ENCODE results near the gene YARS1. TPM values are rescaled to one million over a fixed set of nuclear protein-coding genes. Genes with fewer than 3 reads are reported as not detected.

Gene YARS1
- total and polyA plus RNA-seq, 2 of the 13 experiments (the other 11 are each of a cell fraction or from before 2014, with no cell fraction given), result 50.1 to 113 TPM

DNA sequence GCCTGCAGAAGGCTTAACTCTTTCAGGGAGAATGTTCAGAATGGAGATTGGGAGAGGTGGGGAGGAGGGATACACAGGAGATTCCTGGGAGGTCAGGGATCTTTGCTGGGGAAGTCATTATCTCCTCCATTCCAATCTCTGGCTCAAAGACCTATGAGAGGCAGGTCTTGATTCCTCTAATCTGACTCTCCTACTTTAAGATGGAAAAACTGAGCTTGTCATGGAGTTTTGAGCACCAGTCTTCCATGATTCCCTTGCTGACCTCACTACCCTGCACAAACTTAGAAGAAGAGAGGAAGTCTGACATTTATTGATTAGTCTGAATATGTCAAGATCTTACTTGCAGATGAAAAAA is 73.1 kb downstream of the YARS1 start:
- Histone ChIP-seq H3K27ac (ENCODE audit: extremely low read length, insufficient read depth, low read length) (peak overlapping the region; percentile 87), H3K9ac (ENCODE audit: insufficient read depth, low read depth, low read length) (0 out of 2 replicates have a peak overlapping the region, but pooled peaks have one; percentile 87), H4K20me1 (ENCODE audit: insufficient read depth, low read length) (no peaks in the 10 kb centered on the region; the same call in 1 of the 2 replicates), H3K4me3 (replicated peaks in 1 of 3; ENCODE audit: insufficient read depth in 1 of 3, low read depth in 2 of 3, low read length in 3 of 3) (0 out of 6 replicates have a peak overlapping the region, but pooled peaks of 1 of the 3 experiments have one; percentile 92), H3K4me2 (ENCODE audit: low read depth, low read length) (peak overlapping the region; percentile 96; the same call in 1 of the 2 replicates), H3K27me3 (ENCODE audit: control insufficient read depth in 1 of 2, insufficient read depth in 2 of 2, low read length in 2 of 2) (no peaks in the 10 kb centered on the region; a peak in 1 of 5 replicates), H2AFZ (ENCODE audit: low read length) (no peak overlapping the region), H3K4me1 (ENCODE audit: insufficient read depth, low read length) (peaks cover 50% of the 10 kb centered on the region), H3K36me3 (replicated peaks in 1 of 2; ENCODE audit: control insufficient read depth in 1 of 2, insufficient read depth in 2 of 2, low read length in 2 of 2) (peaks cover 0 to 2% of the 10 kb centered on the region in 2 experiments; a peak in 1 of 5 replicates), H3K79me2 (ENCODE audit: insufficient read depth, low read length) (peaks cover 36% of the 10 kb centered on the region), H3K9me3 (ENCODE audit: low read length) (no peaks in the 10 kb centered on the region)
- ChIA-PET CTCF (ENCODE audit: low intra/inter-chr PET ratio, low total read pairs) (no interaction called here), POLR2A (interaction anchor here (0.9 kb wide), 1 partner anchor 15 kb away, joined by 3 read pairs; no protein-coding TSS in a partner anchor)
- intact Hi-C loops (cut with micrococcal nuclease; ENCODE audit: unreplicated experiment), result no loop called here
- no peak for ATAC-seq
- no peak for DNase-seq (ENCODE audit: low spot score)
- in situ Hi-C loops (cut with HindIII; ENCODE audit: extremely low pct_ligation_motif_present, low pct_unique_long_range_greater_than_20kb), result no loop called here
- FAIRE-seq, result no peak
- no TSS peak for BruUV-seq (replicated peaks)
- TF ChIP-seq FOXK2 (IDR thresholded peaks at IDR 0.05) (no peak), TBP (CRISPR knock-in tag; IDR thresholded peaks at IDR 0.05) (no peak), SP140L (CRISPR knock-in tag; IDR thresholded peaks at IDR 0.05; ENCODE audit: borderline replicate concordance) (no peak), ZNF383 (CRISPR knock-in tag; IDR thresholded peaks at IDR 0.05; ENCODE audit: borderline replicate concordance) (no peak), CBX1 (IDR thresholded peaks at IDR 0.05; ENCODE audit: low read depth) (no peak), ZNF10 (CRISPR knock-in tag; IDR thresholded peaks at IDR 0.05; ENCODE audit: borderline replicate concordance, low read depth) (no peak), RFXANK (CRISPR knock-in tag; IDR thresholded peaks at IDR 0.05) (no peak), ATAD3A (CRISPR knock-in tag; IDR thresholded peaks at IDR 0.05) (no peak), SCMH1 (CRISPR knock-in tag; IDR thresholded peaks at IDR 0.05; ENCODE audit: borderline replicate concordance) (no peak), ZNF607 (CRISPR knock-in tag; IDR thresholded peaks at IDR 0.05; ENCODE audit: borderline replicate concordance) (no peak), MTF2 (CRISPR knock-in tag; IDR thresholded peaks at IDR 0.05; ENCODE audit: borderline replicate concordance) (no peak)
- TF ChIP-seq, protein P1, sequence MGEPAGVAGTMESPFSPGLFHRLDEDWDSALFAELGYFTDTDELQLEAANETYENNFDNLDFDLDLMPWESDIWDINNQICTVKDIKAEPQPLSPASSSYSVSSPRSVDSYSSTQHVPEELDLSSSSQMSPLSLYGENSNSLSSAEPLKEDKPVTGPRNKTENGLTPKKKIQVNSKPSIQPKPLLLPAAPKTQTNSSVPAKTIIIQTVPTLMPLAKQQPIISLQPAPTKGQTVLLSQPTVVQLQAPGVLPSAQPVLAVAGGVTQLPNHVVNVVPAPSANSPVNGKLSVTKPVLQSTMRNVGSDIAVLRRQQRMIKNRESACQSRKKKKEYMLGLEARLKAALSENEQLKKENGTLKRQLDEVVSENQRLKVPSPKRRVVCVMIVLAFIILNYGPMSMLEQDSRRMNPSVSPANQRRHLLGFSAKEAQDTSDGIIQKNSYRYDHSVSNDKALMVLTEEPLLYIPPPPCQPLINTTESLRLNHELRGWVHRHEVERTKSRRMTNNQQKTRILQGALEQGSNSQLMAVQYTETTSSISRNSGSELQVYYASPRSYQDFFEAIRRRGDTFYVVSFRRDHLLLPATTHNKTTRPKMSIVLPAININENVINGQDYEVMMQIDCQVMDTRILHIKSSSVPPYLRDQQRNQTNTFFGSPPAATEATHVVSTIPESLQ (CRISPR knock-in tag; conservative IDR thresholded peaks at IDR 0.05), result no peak
- TF ChIP-seq, protein P2, sequence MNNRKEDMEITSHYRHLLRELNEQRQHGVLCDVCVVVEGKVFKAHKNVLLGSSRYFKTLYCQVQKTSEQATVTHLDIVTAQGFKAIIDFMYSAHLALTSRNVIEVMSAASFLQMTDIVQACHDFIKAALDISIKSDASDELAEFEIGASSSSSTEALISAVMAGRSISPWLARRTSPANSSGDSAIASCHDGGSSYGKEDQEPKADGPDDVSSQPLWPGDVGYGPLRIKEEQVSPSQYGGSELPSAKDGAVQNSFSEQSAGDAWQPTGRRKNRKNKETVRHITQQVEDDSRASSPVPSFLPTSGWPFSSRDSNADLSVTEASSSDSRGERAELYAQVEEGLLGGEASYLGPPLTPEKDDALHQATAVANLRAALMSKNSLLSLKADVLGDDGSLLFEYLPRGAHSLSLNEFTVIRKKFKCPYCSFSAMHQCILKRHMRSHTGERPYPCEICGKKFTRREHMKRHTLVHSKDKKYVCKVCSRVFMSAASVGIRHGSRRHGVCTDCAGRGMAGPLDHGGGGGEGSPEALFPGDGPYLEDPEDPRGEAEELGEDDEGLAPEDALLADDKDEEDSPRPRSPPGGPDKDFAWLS (CRISPR knock-in tag; IDR thresholded peaks at IDR 0.05; ENCODE audit: borderline replicate concordance), result no peak
- TF ChIP-seq, protein P3, sequence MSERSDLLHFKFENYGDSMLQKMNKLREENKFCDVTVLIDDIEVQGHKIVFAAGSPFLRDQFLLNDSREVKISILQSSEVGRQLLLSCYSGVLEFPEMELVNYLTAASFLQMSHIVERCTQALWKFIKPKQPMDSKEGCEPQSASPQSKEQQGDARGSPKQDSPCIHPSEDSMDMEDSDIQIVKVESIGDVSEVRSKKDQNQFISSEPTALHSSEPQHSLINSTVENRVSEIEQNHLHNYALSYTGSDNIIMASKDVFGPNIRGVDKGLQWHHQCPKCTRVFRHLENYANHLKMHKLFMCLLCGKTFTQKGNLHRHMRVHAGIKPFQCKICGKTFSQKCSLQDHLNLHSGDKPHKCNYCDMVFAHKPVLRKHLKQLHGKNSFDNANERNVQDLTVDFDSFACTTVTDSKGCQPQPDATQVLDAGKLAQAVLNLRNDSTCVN (CRISPR knock-in tag; IDR thresholded peaks at IDR 0.05; ENCODE audit: borderline replicate concordance), result no peak
- TF ChIP-seq, protein P4, sequence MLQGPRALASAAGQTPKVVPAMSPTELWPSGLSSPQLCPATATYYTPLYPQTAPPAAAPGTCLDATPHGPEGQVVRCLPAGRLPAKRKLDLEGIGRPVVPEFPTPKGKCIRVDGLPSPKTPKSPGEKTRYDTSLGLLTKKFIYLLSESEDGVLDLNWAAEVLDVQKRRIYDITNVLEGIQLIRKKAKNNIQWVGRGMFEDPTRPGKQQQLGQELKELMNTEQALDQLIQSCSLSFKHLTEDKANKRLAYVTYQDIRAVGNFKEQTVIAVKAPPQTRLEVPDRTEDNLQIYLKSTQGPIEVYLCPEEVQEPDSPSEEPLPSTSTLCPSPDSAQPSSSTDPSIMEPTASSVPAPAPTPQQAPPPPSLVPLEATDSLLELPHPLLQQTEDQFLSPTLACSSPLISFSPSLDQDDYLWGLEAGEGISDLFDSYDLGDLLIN (CRISPR knock-in tag; IDR thresholded peaks at IDR 0.05; ENCODE audit: borderline replicate concordance), result no peak

Measured in HepG2 (cell line).